ENCODE results near the gene PAIP2. TPM values are rescaled to one million over a fixed set of nuclear protein-coding genes. Genes with fewer than 3 reads are reported as not detected.

PAIP2 gene
- total and polyA plus RNA-seq, 4 donors: 55.6 to 83.1 (median 70.6) TPM

GRCh38 chr5:139377226-139377625 lies 35.6 kb downstream of the PAIP2 start:
- peaks cover 0 to 12% (median 6%) of the 10 kb centered on the region in 4 donors for H3K36me3 ChIP-seq (ENCODE audit: control insufficient read depth in 4 of 4, insufficient read depth in 4 of 4, low read length in 4 of 4)
- 86 to 95% methylated on average over 3 of the region's 3 CpGs for WGBS, 2 donors
- ATAC-seq (ENCODE audit: insufficient read depth, low FRiP score): no peak
- no peak overlapping the region for H3K27ac ChIP-seq (ENCODE audit: low read depth in 1 of 2, low read length in 1 of 2)
- H3K4me3 ChIP-seq: no peak overlapping the region
- H3K4me1 ChIP-seq (ENCODE audit: control insufficient read depth in 5 of 5, insufficient read depth in 5 of 5, low read length in 5 of 5): peaks cover 0 to 3% (median 0%) of the 10 kb centered on the region in 5 donors
- H3K27me3 ChIP-seq (ENCODE audit: control insufficient read depth in 3 of 3, insufficient read depth in 3 of 3, low read length in 2 of 3): no peaks in the 10 kb centered on the region
- TF ChIP-seq, protein P1, sequence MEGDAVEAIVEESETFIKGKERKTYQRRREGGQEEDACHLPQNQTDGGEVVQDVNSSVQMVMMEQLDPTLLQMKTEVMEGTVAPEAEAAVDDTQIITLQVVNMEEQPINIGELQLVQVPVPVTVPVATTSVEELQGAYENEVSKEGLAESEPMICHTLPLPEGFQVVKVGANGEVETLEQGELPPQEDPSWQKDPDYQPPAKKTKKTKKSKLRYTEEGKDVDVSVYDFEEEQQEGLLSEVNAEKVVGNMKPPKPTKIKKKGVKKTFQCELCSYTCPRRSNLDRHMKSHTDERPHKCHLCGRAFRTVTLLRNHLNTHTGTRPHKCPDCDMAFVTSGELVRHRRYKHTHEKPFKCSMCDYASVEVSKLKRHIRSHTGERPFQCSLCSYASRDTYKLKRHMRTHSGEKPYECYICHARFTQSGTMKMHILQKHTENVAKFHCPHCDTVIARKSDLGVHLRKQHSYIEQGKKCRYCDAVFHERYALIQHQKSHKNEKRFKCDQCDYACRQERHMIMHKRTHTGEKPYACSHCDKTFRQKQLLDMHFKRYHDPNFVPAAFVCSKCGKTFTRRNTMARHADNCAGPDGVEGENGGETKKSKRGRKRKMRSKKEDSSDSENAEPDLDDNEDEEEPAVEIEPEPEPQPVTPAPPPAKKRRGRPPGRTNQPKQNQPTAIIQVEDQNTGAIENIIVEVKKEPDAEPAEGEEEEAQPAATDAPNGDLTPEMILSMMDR (IDR thresholded peaks at IDR 0.05; ENCODE audit: control extremely low read depth, extremely low read depth): no peak
- H3K9ac ChIP-seq (ENCODE audit: insufficient read depth in 1 of 2, low read length in 2 of 2): no peak overlapping the region
- no peaks in the 10 kb centered on the region for H3K9me3 ChIP-seq (ENCODE audit: control insufficient read depth in 4 of 4, insufficient read depth in 3 of 4, low read length in 3 of 4)
- no peak for DNase-seq

GRCh38 chr5:139378101-139378825 lies 36.6 kb downstream of the PAIP2 start:
- no peaks in the 10 kb centered on the region for H3K27me3 ChIP-seq (ENCODE audit: control insufficient read depth in 3 of 3, insufficient read depth in 3 of 3, low read length in 2 of 3)
- H3K9me3 ChIP-seq (ENCODE audit: control insufficient read depth in 4 of 4, insufficient read depth in 3 of 4, low read length in 3 of 4): no peaks in the 10 kb centered on the region
- H3K4me1 ChIP-seq (ENCODE audit: control insufficient read depth in 5 of 5, insufficient read depth in 5 of 5, low read length in 5 of 5): peaks cover 0 to 3% (median 0%) of the 10 kb centered on the region in 5 donors
- 72 to 74% methylated on average over 47 of the region's 47 CpGs for WGBS, 2 donors
- DNase-seq: no peak
- ATAC-seq (ENCODE audit: insufficient read depth, low FRiP score): no peak
- TF ChIP-seq, protein P1 (IDR thresholded peaks at IDR 0.05; ENCODE audit: control extremely low read depth, extremely low read depth): no peak
- peaks cover 0 to 11% (median 5%) of the 10 kb centered on the region in 4 donors for H3K36me3 ChIP-seq (ENCODE audit: control insufficient read depth in 4 of 4, insufficient read depth in 4 of 4, low read length in 4 of 4)
- H3K4me3 ChIP-seq: no peak overlapping the region
- no peak overlapping the region for H3K9ac ChIP-seq (ENCODE audit: insufficient read depth in 1 of 2, low read length in 2 of 2)
- no peak overlapping the region for H3K27ac ChIP-seq (ENCODE audit: low read depth in 1 of 2, low read length in 1 of 2)

DNA sequence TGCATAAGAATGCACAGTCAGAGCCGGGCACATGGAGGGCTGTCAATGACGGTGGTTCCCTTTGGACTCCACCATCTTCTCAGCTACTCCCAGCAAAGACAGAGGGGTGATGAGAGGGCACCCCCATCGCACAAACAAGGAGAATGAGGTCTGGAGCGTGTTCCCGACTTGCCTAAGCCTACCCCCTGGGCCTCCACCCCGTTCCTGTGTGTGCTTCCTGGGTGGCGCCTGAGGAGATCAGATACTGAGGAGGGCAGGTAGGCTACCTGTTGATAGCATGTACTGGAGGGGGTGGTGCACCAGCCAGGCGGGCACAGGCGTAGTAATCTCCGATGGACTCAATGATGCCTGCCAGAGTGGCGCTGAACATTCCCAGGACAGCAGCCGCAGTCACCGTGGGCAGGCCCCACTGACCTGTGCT lies 37.3 kb downstream of the PAIP2 start:
- DNase-seq (no peak), ATAC-seq (ENCODE audit: insufficient read depth, low FRiP score) (no peak)
- WGBS, 2 donors: 76 to 81% methylated on average over 13 of the region's 13 CpGs
- Histone ChIP-seq H3K27me3 (ENCODE audit: control insufficient read depth in 3 of 3, insufficient read depth in 3 of 3, low read length in 2 of 3) (no peaks in the 10 kb centered on the region), H3K27ac (ENCODE audit: low read depth in 1 of 2, low read length in 1 of 2) (no peak overlapping the region), H3K4me3 (no peak overlapping the region), H3K9me3 (ENCODE audit: control insufficient read depth in 4 of 4, insufficient read depth in 3 of 4, low read length in 3 of 4) (no peaks in the 10 kb centered on the region), H3K36me3 (ENCODE audit: control insufficient read depth in 4 of 4, insufficient read depth in 4 of 4, low read length in 4 of 4) (peaks cover 0 to 8% (median 1%) of the 10 kb centered on the region in 4 donors), H3K4me1 (ENCODE audit: control insufficient read depth in 5 of 5, insufficient read depth in 5 of 5, low read length in 5 of 5) (peaks cover 0 to 6% (median 0%) of the 10 kb centered on the region in 5 donors), H3K9ac (ENCODE audit: insufficient read depth in 1 of 2, low read length in 2 of 2) (no peak overlapping the region)
- TF ChIP-seq, protein P1 (IDR thresholded peaks at IDR 0.05; ENCODE audit: control extremely low read depth, extremely low read depth): no peak
